Lung microvascular endothelial cell (primary cell): ENCODE measurements around the gene CDKL4. TPM values are rescaled to one million over a fixed set of nuclear protein-coding genes. Genes with fewer than 3 reads are reported as not detected.
"Not testable (repeated sequence)": the region's sequence is repeated elsewhere in the genome, so short reads cannot be mapped to it uniquely, and the experiment has no call there.

ENCODE experiments used
- DNase-seq, 2 donors: peaks; one replicate each; pipeline versions ENCODE4 v3.0.0 to v3.0.0-alpha.2; 2010; ENCODE audit warnings: low read depth in 2 of 2
- total RNA-seq: library from RNA; depleted of rRNA; stranded (reverse); fragments of >200 nt; gene quantifications from 2 replicates; pipeline ENCODE4 v1.2.1, GENCODE V29; 2014

Gene CDKL4
- 0.44 and 0.79 TPM in 2 replicates for total RNA-seq

DNA sequence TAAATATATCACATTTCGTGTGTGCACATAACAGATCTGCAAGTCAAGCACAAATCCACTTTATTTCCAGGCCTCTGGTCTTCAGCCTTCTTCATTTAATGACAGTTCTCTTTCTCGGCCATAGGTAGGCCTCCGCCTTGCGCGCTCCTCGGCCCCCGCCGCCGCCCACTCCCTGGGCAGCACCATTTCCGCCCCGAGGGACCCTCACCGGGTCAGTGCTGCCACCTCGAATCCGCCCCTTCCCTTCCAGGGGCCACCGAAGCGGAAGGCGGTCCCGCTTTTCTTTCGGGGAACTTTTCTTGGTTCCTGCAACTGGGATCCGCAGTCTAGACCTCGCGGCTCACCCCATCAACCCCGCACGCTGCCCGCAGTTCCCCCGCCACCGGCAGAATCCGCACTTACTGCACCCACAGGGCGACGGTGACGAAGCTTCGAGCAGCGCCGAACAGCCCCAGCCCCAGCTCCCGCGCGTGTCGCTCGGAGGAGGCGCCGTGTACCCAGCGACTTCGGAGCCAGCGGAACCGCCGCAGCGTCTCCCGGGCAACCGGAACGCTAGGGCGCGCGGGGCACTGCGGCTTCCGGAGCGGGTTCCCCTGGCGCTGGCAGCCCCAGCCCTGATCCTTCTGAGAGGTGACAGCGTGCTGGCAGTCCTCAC, at the start of gene CDKL4:
Gene CDKL4 (minus strand): TSS at position 502 of the 655 bp plus-strand sequence.
- DNase-seq: no peak

DNA sequence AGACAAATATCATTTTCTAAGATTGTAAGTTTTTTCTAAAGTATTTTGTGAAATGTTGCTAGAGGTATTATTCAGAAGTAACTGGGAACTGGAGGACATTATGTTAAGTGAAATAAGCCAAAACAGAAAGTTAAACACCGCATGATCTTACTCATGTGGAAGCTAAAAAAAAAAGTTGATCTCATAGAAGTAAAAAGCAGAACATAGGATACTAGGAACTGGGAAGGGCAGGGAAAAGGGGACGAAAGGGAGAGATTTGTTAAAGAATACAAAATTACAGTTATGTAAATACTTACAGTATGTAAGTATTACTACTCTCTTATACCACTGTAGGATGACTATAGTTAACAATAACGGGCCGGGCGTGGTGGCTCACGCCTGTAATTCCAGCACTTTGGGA, 46.7 kb upstream of the CDKL4 start:
- no peak for DNase-seq

DNA sequence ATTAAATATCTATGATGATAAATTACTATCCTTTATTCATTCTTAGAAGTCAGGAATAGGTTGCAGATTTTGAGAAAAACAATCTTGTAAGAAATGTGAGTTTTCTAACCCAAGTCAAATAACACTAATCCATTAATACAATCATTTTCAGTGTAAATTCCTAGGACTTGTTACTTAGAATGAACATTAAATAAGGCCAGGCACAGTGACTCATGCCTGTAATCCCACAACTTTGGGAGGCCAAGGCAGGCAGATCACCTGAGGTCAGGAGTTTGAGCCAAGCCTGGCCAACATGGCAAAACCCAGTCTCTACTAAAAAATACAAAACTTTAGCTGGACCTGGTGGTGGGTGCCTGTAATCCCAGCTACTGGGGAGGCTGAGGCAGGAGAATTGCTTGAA, 45.8 kb upstream of the CDKL4 start:
- DNase-seq: no peak

DNA sequence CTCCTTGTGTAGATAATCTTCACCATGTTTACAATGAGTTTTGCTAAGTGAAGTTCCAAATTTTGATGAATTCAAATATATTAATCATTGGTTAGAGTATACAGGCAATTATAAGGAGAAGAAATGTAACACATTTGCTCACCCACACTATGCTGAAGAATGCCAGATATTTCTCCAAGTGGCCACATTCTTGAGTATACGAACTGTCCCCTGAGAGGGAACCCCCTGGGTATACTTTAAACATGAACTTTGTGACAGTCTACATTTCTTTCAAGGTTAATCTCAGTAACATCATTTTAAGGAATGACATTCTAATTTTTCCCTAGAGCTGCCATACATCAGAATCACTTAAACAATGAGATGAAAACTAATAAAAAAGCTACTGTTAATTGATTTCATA, 39.8 kb upstream of the CDKL4 start:
- DNase-seq: no peak

DNA sequence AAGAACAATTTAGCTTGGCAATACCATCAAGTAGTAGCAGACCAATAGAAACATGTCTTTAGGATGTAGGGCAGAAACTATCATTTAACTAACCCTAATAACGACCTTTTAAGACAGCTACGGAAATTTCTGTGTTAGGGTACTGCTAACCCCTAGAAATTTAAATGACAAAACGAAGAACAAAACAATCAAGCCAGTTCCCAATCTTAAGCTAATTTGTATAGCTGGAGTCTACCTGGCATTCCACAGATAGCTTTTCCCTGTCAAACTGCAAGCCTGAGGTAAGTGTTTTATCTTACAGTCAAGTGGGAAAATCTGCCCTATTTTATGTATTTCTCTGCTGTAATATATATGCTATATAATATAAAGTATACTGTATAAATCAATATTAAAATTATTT, 37.6 kb upstream of the CDKL4 start:
- DNase-seq: no peak

DNA sequence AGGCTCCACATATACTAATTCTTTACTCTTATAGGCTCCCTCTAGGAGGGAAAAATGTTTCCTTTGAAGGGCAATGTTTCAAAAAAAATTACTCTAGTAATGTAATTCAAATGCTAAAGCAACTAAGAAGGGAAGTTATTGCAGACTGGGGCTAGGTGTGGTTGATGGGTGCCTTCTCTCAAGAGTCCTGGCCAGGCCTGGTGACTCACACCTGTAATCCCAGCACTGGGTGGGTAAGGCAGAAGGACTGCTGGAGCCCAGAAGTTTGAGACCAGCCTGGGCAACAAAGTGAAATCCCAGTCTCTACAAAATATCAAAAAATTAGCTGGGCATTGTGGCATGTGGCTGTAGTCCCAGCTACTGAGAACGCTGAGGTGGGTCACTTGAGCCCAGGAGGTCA, 31.2 kb upstream of the CDKL4 start:
- no peak for DNase-seq

DNA sequence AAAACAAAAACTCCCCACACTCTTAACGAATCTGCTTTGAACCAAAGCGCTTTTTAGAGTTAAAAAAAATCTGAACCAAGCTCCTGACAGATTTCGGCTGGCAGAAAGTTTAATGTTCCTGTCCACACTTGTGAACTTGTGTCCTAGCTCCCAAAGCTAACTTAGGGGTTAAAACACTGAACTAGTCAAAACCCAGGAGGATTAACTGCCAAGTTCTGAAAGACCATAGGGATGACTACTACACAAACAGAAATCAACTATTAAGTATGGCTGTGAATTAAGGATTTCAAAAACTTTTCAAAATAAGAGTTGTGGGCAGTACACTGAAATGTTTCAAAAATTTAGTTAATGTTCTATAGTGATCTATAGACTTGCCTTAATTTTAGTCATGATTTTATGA, 26.2 kb upstream of the CDKL4 start:
- DNase-seq: no peak

DNA sequence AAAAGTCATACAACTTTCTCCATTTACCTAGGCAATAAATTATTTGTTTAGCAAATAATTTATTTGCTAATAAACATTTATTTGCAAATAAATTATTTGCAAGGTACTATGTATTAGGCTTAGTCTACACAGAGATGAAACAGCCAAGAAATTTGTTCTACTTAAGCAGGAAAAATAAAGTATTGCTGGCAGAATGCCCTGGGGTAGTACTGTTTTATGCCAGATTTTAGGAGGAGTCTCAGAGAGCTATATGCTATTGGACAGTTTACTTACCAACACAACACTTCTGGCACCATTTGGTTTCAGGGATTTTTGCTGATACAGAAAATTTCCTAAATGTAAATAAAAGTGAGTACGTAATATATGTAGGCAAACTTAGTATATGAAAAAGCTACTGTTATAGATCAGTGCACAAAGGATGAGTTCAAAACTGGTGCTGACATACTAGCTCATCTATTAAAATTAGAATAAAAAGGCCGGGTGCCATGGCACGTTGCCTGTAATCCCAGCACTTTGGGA, 23.2 kb upstream of the CDKL4 start:
- no peak for DNase-seq

DNA sequence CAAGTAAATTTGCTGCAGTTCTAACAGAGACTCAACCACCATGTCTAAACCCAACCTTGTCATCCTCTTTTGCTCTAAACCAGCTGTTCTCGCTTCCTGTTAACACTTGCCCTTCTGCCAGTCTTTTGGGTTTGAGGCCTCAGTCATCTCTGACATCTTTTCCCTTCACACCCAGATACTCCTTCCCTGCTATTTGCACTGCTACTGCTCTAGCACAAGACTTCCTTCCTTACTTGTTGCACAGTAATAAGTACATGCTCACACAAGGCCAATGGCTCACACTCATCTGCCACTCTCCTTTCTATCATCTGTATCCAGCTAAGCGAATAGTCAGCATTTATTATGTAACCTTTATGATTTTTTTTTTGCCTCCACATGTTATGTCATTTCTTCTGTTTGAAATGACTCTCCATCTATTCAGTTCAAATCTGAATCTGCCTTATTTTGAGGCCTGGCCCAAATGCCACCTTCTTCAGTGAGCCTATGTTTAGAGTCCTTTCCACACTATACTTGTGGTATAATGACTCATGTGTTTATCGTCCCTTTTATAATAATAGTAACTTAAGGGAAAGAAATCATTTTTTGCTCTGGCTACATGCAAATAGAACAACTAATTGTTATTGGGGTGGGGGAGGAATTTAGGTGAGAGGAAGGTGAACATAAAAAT, 22.5 kb upstream of the CDKL4 start:
- DNase-seq: peak in 1 of 2 donors; percentile 0

DNA sequence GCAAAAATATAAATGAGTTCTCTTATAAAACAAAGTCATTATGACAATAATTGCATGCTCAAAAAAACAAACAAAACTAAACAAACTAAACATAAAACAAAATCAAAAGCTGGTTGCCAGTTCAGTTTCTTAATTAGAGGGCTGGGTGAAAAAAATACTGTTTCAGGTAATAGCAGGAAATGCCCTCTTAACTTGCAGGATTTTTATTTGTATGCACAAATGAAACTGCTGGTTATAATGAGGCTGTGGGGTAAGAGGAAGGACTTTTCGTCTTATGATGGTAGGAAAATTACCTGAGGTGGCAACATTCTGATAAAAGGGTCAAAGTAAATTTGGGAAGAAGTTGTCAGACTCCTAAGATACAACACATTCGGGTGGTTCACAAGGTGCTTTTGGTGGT, 21.5 kb upstream of the CDKL4 start:
- no peak for DNase-seq

DNA sequence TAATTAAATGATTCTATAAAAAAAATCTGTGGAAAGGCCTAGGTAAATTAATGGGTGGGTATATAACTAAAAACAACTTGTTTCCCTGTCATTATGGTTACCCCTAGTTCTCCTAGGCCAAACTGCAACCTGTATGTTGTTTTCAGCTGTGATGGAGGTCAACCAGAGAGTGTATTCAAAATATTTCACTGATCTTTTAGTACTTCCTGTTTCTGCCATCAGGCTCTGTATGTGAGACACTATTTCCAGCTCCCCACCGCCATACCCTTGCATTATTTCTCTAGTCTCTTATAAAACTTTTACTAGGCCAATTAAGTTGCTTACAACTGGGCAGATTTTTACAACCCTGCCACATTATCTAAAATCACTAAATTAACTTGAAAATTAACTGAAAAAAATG, 21.0 kb upstream of the CDKL4 start:
- DNase-seq: peak in 1 of 2 donors; percentile 64

DNA sequence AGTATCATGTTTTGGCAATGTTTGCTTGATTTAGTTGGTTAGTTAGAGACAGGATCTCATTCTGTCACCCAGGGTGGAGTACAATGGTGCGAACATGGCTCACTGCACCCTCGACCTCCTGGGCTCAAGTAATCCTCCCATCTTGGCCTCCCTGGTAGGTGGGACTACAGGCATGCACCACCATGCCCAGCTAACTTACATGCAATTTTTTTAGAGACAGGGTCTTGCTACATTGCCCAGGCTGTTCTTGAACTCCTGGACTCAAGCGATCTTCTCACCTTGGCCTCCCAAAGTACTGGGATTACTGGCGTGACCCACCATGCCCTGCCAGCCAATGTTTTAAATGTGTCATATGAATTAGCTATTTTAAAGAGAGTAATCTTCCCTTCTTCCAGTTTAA, 16.3 kb upstream of the CDKL4 start:
- no peak for DNase-seq

DNA sequence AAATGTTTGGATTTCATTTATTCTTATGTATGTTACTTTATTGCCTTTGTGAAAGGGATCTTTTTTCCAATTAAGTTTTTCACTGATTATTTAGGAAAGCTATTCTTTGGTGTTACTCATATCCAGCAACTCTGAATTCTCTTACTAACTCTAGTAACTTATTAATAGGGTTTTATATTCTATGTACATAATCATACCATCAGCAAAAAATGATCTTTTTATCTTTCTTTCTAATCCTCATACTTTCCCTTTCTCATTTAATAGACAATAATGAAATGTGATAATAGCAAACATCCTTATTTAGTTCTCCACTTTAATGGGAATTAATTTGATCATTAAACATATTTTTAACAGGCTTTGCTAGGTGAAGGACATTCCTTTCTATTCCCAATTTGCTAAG, 12.3 kb upstream of the CDKL4 start:
- no peak for DNase-seq

DNA sequence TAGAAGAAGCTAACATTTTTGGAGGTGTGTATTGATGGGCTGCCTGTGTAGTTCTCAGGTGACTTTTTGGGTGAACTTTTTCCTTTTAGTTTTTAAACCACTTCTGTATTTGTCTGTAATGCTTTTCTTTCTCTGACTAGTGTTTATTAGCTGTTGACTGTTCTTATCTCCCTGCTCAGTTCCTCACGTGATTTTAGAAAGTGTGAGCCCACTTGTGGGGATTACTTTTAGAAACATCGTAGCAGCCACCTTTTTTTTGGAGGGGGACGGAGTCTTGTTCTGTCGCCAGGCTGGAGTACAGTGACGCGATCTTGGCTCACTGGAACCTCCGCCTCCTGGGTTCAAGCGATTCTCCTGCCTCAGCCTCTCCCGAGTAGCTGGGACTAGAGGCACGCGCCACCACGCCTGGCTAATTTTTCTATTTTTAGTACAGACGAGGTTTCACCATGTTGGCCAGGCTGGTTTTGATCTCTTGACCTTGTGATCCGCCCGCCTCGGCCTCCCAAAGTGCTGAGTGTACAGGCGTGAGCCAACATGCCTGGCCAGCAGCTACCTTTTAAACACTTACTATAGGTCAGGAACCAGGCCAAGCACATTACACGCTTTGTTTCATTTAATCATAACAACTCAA, 9.2 kb upstream of the CDKL4 start:
- DNase-seq: no peak

DNA sequence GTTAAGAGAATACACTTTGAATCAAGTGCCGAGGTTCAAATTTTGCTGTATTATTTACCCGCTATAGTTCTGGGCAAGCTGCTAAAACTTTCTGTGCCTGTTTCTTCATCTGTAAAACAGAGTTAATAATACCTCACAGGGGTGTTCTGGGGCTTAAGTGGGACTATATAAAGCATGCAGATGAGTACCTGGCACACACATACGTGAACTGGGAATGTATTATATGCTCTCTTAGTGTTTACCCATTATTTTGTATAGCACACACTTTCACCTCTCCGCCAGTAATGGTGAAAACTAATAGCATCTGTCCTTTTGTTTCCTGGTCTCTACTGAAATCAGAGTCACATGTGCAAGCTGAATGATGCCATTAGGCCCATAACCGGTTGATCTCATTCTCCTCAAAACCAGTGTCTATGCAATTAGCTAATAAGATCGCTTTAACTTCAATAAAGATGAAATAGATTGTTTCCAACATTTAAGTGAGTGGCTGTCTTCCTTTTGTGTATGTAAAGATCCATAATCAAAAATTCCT, 3.8 kb upstream of the CDKL4 start:
- no peak for DNase-seq

DNA sequence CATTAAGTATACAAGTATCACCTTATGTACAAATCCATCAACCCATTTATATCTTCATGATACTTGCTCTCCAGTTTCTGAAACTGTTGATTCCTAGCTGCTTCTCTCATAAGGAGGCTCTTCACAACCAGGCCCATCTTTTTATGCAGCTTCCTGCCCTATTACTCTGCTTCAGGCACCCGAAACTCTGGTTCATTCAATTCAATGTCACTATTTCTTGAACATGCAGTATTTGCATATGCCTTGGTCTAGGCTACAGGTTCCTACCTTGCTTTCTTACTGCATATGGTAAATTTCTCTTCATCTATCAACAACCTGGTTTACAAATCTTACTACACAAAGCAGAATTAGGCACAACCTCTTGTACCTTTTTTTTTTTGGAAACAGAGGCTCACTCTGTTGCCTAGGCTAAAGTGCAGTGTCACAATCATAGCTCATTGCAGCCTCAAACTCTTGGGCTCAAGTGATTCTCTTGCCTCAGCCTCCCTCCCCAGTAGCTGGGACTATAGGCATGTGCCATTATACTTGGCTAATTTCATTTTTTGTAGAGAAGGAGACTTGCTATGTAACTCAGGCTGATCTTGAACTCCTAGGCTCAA, 2.7 kb upstream of the CDKL4 start:
- no peak for DNase-seq

DNA sequence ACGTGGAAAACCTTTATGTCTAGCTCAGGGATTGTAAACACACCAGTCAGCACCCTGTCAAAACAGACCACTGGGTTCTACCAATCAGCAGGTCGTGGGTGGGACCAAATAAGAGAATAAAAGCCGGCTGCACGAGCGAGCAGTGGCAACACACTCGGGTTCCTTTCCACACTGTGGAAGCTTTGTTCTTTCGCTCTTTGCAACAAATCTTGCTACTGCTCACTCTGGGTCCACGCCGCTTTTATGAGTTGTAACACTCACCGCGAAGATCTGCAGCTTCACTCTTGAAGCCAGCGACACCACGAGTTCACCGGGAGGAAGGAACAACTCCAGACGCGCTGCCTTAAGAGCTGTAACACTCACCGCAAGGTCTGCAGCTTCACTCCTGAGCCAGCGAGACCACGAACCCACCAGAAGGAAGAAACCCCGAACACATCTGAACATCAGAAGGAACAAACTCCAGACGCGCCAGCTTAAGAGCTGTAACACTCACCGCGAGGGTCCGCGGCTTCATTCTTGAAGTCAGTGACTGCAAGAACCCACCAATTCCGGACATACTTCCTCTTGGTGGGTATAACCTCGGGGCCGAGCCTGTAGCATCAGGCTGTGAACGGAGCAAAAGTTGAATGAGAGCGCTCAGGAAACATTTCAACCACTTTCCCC, 1.3 kb upstream of the CDKL4 start:
- not testable (repeated sequence) for DNase-seq

DNA sequence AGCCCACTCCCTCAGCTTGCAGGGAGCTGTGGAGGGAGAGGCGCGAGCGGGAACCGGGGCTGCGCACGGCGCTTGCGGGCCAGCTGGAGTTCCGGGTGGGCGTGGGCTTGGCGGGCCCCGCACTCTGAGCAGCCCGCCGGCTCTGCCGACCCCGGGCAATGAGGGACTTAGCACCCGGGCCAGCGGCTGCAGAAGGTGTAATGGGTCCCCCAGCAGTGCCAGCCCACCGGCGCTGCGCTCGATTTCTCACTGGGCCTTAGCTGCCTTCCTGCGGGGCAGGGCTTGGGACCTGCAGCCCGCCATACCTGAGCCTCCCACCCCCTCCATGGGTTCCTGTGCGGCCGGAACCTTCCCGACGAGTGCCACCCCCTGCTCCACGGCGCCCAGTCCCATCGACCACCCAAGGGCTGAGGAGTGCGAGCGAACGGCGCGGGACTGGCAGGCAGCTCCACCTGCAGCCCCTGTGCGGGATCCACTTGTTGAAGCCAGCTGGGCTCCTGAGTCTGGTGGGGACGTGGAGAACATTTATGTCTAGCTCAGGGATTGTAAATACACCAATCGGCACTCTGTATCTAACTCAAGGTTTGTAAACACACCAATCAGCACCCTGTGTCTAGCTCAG, 582 bp upstream of the CDKL4 start:
- not testable (repeated sequence) for DNase-seq

DNA sequence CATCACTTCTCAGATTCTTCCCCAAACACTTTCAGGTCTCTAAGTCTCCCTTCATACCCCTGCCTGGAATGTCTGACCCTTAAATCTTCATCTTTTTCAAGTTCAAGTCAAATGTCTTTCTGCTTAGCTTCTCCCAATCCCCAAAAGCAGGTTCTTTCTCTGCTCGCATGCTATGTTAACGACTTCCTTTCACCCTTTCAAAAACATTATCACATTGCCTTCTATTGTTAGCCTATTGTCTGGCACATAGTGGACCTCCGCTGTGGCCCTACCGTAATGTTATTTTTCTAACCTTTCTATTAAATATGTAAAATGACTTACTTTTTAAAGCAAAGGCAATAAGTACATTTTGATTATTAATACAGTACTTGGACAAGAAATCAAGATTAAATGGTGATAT, 2.2 kb downstream of the CDKL4 start:
- DNase-seq: peak; percentile 1 to 75

DNA sequence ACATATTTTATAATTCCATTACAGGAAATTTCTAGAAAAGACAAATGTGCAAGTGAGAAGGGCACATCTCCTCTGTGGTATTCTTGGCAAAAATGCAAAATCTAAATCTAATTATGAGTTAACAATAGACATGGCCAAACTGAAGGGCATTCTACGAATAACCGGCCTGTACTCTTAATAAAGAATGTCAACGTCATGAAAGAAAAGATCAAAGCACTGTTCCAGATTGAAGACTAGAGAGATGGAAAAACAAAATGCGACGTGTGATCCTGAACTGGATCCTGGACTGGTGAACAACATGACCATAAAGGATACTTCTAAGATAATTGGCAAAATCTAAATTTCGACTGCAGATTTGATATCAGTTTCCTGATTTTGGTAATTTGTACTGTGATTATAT, 3.0 kb downstream of the CDKL4 start:
- no peak for DNase-seq

DNA sequence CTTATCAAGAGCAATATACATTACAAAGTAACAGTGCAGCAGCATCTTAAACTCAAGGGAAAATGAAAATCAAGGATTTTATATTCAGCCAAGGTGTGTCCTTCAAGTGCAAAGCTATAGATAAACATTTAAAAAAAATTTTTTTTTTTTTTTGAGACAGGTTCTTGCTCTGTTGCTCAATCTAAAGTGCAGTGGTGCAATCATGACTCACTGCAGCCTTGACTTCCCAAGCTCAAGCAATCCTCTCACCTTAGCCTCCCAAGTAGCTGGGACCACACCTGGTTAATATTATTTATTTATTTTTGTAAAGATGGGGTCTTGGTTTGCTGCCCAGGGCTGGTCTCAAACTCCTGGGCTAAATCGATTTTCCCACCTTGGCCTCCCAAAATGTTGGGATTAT, 9.0 kb downstream of the CDKL4 start:
- DNase-seq: no peak
